Measurements from ENCODE around the gene FNDC3B.

DNA sequence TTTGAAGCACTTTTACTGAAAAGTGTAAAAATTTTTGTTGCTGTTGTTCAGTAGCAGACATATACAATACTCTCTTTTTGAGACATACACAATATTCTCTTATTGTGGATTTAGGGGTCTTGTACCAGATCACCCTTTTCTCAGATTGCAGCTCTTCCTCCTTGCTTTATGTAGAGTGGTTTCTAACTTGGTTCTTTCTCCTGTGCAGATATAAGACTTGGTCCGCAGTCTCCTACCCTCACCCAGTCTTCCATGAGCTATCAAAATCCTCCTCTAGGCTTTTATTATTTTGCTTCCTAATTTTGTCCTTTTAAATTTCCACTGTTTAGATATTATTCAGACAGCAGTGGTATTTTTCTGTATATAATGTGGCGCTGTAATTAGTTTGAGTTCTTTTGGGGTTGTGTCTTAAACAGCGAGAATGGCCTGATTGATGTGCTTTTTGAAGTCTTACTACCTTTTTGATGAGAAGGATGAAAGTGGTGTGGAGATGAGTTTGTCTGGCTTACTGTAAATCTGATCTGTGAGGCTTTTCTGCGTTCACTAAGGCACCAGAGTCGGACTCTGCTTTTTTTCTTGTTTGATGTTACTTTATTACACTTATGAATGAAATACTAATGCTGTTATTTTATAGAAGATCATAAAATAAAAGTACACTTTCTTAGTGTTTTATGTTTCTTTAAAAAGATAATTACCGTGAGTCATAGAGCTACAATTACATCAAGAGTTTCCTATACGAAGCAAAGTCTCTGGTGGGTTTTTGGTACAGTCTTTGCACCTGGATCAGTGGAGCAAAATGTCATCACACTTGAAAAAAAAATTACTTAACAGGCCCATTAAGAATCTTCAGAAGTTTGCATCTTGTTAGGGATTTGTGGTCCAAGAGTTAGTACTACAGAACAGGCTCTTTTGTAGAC, 27.8 kb downstream of the FNDC3B start:
- TF ChIP-seq, protein P1, sequence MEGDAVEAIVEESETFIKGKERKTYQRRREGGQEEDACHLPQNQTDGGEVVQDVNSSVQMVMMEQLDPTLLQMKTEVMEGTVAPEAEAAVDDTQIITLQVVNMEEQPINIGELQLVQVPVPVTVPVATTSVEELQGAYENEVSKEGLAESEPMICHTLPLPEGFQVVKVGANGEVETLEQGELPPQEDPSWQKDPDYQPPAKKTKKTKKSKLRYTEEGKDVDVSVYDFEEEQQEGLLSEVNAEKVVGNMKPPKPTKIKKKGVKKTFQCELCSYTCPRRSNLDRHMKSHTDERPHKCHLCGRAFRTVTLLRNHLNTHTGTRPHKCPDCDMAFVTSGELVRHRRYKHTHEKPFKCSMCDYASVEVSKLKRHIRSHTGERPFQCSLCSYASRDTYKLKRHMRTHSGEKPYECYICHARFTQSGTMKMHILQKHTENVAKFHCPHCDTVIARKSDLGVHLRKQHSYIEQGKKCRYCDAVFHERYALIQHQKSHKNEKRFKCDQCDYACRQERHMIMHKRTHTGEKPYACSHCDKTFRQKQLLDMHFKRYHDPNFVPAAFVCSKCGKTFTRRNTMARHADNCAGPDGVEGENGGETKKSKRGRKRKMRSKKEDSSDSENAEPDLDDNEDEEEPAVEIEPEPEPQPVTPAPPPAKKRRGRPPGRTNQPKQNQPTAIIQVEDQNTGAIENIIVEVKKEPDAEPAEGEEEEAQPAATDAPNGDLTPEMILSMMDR (IDR thresholded peaks at IDR 0.05; ENCODE audit: low read length) = no peak
- no peak for TF ChIP-seq EZH2 (optimal IDR thresholded peaks at IDR 0.05; ENCODE audit: low read depth, low read length)
